ENCODE results near the gene HNRNPK.
A peak's percentile ranks its signal among the peaks of the same experiment; 100 is the strongest.

DNA sequence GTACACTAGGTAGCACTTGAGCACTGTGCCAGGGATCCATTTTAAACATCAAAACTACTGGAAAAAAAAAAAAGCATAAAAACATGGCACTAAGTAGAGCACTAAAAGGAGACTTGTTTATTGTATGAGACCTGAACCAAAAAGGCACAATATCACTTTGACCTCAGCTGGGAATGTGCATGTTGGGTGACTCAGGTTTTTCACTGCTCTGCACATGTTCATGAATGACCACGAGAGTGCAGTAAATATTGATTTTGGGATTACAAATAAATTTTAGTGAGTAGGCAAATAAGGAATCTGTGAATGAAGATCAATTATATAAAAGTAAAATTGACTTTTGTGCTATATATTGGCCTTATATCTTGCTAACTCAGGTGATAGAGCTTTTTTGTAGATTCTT, 12.4 kb upstream of the HNRNPK start:
- TF ChIP-seq POLR2A (IDR thresholded peaks at IDR 0.05; ENCODE audit: low read depth, low read length) (no peak), SMC3 (IDR thresholded peaks at IDR 0.05; ENCODE audit: low read depth, low read length) (no peak), RAD21 (IDR thresholded peaks at IDR 0.05; ENCODE audit: low read length) (peak; percentile 33), MAZ (IDR thresholded peaks at IDR 0.05; ENCODE audit: borderline replicate concordance, low read depth, low read length) (no peak), MXI1 (IDR thresholded peaks at IDR 0.05; ENCODE audit: borderline replicate concordance, low read depth, low read length) (no peak), RFX5 (IDR thresholded peaks at IDR 0.05; ENCODE audit: low read depth, low read length) (no peak), CEBPB (IDR thresholded peaks at IDR 0.05; ENCODE audit: low read depth, low read length) (no peak), BHLHE40 (IDR thresholded peaks at IDR 0.05; ENCODE audit: low read depth, low read length) (peak; percentile 45; the same call in 1 of the 2 replicates), RCOR1 (IDR thresholded peaks at IDR 0.05; ENCODE audit: insufficient replicate concordance, low read length) (no peak), CHD1 (IDR thresholded peaks at IDR 0.05; ENCODE audit: low read depth, low read length) (no peak)
- TF ChIP-seq, protein P1, sequence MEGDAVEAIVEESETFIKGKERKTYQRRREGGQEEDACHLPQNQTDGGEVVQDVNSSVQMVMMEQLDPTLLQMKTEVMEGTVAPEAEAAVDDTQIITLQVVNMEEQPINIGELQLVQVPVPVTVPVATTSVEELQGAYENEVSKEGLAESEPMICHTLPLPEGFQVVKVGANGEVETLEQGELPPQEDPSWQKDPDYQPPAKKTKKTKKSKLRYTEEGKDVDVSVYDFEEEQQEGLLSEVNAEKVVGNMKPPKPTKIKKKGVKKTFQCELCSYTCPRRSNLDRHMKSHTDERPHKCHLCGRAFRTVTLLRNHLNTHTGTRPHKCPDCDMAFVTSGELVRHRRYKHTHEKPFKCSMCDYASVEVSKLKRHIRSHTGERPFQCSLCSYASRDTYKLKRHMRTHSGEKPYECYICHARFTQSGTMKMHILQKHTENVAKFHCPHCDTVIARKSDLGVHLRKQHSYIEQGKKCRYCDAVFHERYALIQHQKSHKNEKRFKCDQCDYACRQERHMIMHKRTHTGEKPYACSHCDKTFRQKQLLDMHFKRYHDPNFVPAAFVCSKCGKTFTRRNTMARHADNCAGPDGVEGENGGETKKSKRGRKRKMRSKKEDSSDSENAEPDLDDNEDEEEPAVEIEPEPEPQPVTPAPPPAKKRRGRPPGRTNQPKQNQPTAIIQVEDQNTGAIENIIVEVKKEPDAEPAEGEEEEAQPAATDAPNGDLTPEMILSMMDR (conservative IDR thresholded peaks at IDR 0.05; ENCODE audit: low read depth, low read length), result peak; percentile 23; the same call in 1 of the 2 replicates
- TF ChIP-seq, protein P2, sequence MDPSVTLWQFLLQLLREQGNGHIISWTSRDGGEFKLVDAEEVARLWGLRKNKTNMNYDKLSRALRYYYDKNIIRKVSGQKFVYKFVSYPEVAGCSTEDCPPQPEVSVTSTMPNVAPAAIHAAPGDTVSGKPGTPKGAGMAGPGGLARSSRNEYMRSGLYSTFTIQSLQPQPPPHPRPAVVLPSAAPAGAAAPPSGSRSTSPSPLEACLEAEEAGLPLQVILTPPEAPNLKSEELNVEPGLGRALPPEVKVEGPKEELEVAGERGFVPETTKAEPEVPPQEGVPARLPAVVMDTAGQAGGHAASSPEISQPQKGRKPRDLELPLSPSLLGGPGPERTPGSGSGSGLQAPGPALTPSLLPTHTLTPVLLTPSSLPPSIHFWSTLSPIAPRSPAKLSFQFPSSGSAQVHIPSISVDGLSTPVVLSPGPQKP (IDR thresholded peaks at IDR 0.05; ENCODE audit: borderline replicate concordance, low read depth, low read length), result no peak
- TF ChIP-seq, protein P3, sequence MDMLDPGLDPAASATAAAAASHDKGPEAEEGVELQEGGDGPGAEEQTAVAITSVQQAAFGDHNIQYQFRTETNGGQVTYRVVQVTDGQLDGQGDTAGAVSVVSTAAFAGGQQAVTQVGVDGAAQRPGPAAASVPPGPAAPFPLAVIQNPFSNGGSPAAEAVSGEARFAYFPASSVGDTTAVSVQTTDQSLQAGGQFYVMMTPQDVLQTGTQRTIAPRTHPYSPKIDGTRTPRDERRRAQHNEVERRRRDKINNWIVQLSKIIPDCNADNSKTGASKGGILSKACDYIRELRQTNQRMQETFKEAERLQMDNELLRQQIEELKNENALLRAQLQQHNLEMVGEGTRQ (IDR thresholded peaks at IDR 0.05; ENCODE audit: low read depth, low read length), result no peak

Measured in IMR-90 (cell line).